H1 (cell line): ENCODE measurements around the gene APOBEC3G. TPM values are rescaled to one million over a fixed set of nuclear protein-coding genes. Genes with fewer than 3 reads are reported as not detected.

Source experiments
- polyA plus RNA-seq, 7 experiments: library from polyadenylated mRNA; depleted of rRNA in 3 of 7; stranded (reverse) in 5 of 7; unstranded in 2 of 7; fragments of >200 nt in 5 of 7; fragments of 200-250 nt in 2 of 7; gene quantifications; 1 replicate in 5 of 7; 2 replicates in 1 of 7; 4 replicates in 1 of 7; pipeline versions ENCODE4 v1.2.1 to v1.2.3, GENCODE V29; 2011 to 2013; ENCODE audit warnings: missing spikeins in 2 of 7, mixed read lengths in 2 of 7
- small RNA-seq: library from polyadenylated mRNA; stranded (forward); fragments of <200 nt; extraction: miRNeasy Mini kit (QIAGEN cat#:217004); gene quantifications from one replicate; pipeline ENCODE3, GENCODE V24; 2013; ENCODE audit not compliant: insufficient read depth
- total RNA-seq: library from RNA; stranded (reverse); fragmentation: NEBNext Ultra II Directional; extraction: Animal tissue kit (Norgen Biotek cat#: 25700); gene quantifications from 2 replicates; pipeline ENCODE4 v1.2.1, GENCODE V29; 2021

APOBEC3G gene
- total and polyA plus RNA-seq, 2 of the 8 experiments (the other 6 are each of a cell fraction or from before 2014, with no cell fraction given): 1.7 to 2.0 TPM

Small RNA genes within 50 kb of the gene (small RNA-seq; reads per million reads assigned to genes)
- not detected for gene AL022318.2
- not detected for gene COX5BP7

Other genes with a start within 250 kb of the APOBEC3G start
- 5.8 and 6.4 TPM in 2 replicates for gene NPTXR, start 233.2 kb upstream of the APOBEC3G start, total RNA-seq
- 3.7 and 4.9 TPM in 2 replicates for gene NPTXR, start 233.2 kb upstream of the APOBEC3G start, polyA plus RNA-seq (2011; rRNA removed)
- gene CBX6, start 205.1 kb upstream of the APOBEC3G start, total RNA-seq: 27.5 and 28.2 TPM in 2 replicates
- gene CBX6, start 205.1 kb upstream of the APOBEC3G start, polyA plus RNA-seq (2011; rRNA removed): 10.6 and 11.7 TPM in 2 replicates
- not detected in 2 replicates for gene APOBEC3A, start 119.7 kb upstream of the APOBEC3G start, total RNA-seq
- not detected in 2 replicates for gene APOBEC3A, start 119.7 kb upstream of the APOBEC3G start, polyA plus RNA-seq (2011; rRNA removed)
- gene APOBEC3B, start 94.9 kb upstream of the APOBEC3G start, total RNA-seq: 14.2 and 16.3 TPM in 2 replicates
- 43.3 and 74.9 TPM in 2 replicates for gene APOBEC3B, start 94.9 kb upstream of the APOBEC3G start, polyA plus RNA-seq (2011; rRNA removed)
- gene APOBEC3C, start 63.0 kb upstream of the APOBEC3G start, total RNA-seq: 23.3 and 23.7 TPM in 2 replicates
- 20.3 and 22.8 TPM in 2 replicates for gene APOBEC3C, start 63.0 kb upstream of the APOBEC3G start, polyA plus RNA-seq (2011; rRNA removed)
- 5.5 and 7.2 TPM in 2 replicates for gene APOBEC3D, start 56.1 kb upstream of the APOBEC3G start, total RNA-seq
- 2.2 and 4.3 TPM in 2 replicates for gene APOBEC3D, start 56.1 kb upstream of the APOBEC3G start, polyA plus RNA-seq (2011; rRNA removed)
- 7.3 and 9.7 TPM in 2 replicates for gene APOBEC3F, start 36.4 kb upstream of the APOBEC3G start, total RNA-seq
- 4.0 and 5.5 TPM in 2 replicates for gene APOBEC3F, start 36.4 kb upstream of the APOBEC3G start, polyA plus RNA-seq (2011; rRNA removed)
- 0.47 and 0.48 TPM in 2 replicates for gene APOBEC3H, start 20.0 kb downstream of the APOBEC3G start, total RNA-seq
- gene APOBEC3H, start 20.0 kb downstream of the APOBEC3G start, polyA plus RNA-seq (2011; rRNA removed): 0.52 and 0.56 TPM in 2 replicates
- gene CBX7, start 75.4 kb downstream of the APOBEC3G start, total RNA-seq: 8.7 TPM in 2 replicates
- 6.9 and 12.3 TPM in 2 replicates for gene CBX7, start 75.4 kb downstream of the APOBEC3G start, polyA plus RNA-seq (2011; rRNA removed)
- 8.5 and 9.6 TPM in 2 replicates for gene PDGFB, start 167.7 kb downstream of the APOBEC3G start, total RNA-seq
- gene PDGFB, start 167.7 kb downstream of the APOBEC3G start, polyA plus RNA-seq (2011; rRNA removed): 3.9 and 5.5 TPM in 2 replicates
- gene RPL3, start 242.3 kb downstream of the APOBEC3G start, total RNA-seq: 2,801 and 2,865 TPM in 2 replicates
- 5,362 and 5,466 TPM in 2 replicates for gene RPL3, start 242.3 kb downstream of the APOBEC3G start, polyA plus RNA-seq (2011; rRNA removed)